LNCaP clone FGC (cell line): ENCODE results near the gene FBXL20.

Source experiments
- DNase-seq: peaks from one replicate; pipeline ENCODE4 v3.0.0-alpha.2; 2011; ENCODE audit warnings: low read depth
- H3K4me3 ChIP-seq: 2 replicates; pipeline ENCODE4 v1.5.1; 2011; ENCODE audit warnings: mild to moderate bottlenecking, low read depth, low read length, control low read depth
- TF ChIP-seq, protein P1 (sequence below): IDR thresholded peaks from 2 replicates; pipeline ENCODE4 v1.5.1; 2012; ENCODE audit warnings: mild to moderate bottlenecking; ENCODE audit not compliant: control insufficient read depth, insufficient read depth; ENCODE audit errors: extremely low read depth

FBXL20 gene

DNA sequence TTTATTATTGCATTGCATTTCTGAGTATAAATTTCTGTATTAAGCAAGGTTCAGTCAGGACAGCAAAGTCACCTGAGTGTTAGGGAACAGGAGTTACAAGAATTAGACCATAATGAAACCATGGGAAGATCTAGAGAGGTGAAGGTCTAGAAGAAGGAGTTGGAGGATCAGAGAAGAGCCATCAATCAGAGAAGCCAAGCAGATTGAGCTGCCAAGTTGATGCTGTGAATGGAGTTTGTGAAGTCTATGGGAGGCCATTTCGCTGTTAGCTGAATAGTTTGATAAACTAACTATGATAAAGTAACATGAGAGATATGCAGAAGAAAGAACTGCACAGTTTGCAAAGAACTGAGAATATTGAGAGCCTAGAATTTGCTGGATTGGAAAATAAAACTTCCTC is 40.4 kb downstream of the FBXL20 start:
- no peak overlapping the region for H3K4me3 ChIP-seq
- DNase-seq: no peak

DNA sequence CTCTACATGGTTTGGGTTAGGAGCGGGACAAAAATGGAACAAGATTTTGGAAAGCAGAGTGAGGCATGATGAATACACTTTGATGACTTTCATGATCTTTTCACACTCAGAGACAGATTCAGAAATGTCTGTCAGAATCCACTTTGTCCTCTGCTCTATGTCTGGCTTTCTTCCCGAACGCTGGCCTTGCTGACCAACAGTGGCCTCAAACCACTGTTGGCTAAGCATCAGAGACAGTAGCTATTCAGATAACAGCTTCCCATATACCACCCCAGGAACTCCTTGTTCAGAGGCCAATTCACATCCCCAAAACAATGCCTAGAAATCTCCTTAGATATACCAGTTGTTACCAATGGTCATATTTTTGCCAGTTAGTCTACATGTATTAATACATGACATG is 40.9 kb downstream of the FBXL20 start:
- TF ChIP-seq, protein P1, sequence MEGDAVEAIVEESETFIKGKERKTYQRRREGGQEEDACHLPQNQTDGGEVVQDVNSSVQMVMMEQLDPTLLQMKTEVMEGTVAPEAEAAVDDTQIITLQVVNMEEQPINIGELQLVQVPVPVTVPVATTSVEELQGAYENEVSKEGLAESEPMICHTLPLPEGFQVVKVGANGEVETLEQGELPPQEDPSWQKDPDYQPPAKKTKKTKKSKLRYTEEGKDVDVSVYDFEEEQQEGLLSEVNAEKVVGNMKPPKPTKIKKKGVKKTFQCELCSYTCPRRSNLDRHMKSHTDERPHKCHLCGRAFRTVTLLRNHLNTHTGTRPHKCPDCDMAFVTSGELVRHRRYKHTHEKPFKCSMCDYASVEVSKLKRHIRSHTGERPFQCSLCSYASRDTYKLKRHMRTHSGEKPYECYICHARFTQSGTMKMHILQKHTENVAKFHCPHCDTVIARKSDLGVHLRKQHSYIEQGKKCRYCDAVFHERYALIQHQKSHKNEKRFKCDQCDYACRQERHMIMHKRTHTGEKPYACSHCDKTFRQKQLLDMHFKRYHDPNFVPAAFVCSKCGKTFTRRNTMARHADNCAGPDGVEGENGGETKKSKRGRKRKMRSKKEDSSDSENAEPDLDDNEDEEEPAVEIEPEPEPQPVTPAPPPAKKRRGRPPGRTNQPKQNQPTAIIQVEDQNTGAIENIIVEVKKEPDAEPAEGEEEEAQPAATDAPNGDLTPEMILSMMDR: no peak
- no peak for DNase-seq
- H3K4me3 ChIP-seq: no peak overlapping the region

More for the DNA sequence above, 40.4 kb downstream of the FBXL20 start:
- TF ChIP-seq, protein P1: no peak

DNA sequence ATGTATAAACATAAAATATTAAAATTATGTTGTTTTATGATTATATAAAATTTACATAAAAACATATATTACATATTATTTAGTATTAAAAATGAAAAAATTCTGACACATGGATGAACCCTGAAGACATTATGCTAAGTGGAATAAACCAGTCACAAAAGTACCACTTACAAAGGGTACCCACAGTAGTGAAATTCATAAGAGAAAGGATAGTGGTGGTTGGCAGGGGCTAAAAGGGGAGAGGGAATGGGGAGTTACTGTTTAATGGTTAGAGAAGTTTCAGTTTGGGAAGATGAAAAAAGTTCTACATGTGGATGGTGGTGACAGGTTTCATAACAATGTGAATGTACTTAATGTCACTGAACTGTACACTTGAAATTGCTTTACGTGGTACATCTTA is 41.4 kb downstream of the FBXL20 start:
- no peak overlapping the region for H3K4me3 ChIP-seq
- no peak for DNase-seq
- TF ChIP-seq, protein P1: no peak

DNA sequence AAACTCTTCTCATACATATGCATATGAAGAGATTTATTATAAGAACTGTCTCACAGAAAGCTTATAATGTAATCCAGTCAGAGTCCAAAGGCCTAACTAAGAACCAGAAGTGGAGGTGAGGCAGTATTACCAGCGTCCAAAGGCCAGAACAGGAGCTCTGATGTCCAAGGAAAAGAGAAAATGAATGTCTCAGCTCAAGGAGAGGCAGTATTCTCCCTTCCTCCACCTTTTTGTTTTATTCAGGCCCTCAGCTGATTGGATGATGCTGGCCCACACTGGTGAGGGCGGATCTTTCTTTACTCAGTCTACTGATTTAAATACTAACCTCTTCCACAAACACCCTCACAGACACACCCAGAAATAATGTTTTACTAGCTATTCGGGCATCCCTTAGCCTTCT is 43.4 kb downstream of the FBXL20 start:
- DNase-seq: no peak
- TF ChIP-seq, protein P1: no peak
- H3K4me3 ChIP-seq: no peak overlapping the region

DNA sequence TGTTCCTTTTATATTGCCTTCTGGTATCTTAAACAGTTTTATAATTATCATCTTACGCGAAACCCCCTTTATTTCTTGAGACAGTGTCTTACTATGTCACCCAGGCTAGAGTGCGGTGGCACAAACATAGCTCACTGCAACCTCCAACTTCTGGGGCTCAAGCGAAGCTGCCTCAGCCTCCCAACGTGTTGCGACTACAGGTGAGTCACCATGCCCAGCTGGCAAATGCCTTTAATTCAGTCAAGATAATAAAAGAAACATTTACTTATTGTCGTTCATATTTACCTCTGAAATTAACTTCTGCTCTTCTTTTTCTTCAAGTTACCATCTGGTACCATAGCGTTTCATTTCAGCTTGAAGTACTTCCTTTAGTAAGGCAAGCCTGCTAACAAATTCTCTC is 43.9 kb downstream of the FBXL20 start:
- no peak overlapping the region for H3K4me3 ChIP-seq
- TF ChIP-seq, protein P1: no peak
- DNase-seq: no peak

DNA sequence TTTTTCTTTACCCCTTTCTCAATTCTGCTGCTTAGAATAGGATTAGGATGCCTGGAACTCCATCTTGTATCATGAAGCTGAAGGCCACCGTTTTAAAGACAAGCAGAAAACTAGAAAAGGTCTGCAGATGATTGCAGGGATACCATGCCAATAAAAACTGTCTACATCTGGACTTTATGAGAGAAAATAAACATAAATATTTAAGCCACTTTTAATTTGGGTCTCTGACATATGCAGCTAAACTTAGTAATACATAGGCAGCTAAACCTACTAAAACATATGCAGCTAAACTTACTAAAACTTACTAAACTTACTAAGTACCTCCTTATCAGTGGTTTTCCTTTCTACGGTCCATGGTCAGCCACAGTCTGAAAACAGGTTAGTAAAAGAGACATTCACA is 48.4 kb downstream of the FBXL20 start:
- DNase-seq: no peak
- TF ChIP-seq, protein P1: no peak
- H3K4me3 ChIP-seq: no peak overlapping the region

DNA sequence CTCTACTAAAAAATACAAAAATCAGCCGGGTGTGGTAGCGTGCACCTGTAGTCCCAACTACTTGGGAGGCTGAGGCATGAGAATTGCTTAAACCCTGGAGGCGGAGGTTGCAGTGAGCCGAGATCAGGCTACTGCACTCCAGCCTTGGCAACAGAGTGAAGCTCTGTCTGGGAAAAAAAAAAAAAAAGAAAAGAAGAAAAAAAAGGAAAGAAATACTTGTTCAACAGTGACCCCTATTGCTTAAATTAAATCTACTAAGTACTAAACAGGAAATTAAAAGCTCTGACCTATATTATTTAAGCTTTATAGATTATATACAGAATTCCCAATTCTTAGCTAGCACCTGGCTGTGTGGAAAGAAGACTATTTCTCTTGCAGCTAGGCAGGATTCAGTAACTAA is 48.9 kb downstream of the FBXL20 start:
- DNase-seq: no peak
- H3K4me3 ChIP-seq: no peak overlapping the region
- TF ChIP-seq, protein P1: no peak
